ENCODE data around the gene ZNF396.

The ZNF396 gene

DNA sequence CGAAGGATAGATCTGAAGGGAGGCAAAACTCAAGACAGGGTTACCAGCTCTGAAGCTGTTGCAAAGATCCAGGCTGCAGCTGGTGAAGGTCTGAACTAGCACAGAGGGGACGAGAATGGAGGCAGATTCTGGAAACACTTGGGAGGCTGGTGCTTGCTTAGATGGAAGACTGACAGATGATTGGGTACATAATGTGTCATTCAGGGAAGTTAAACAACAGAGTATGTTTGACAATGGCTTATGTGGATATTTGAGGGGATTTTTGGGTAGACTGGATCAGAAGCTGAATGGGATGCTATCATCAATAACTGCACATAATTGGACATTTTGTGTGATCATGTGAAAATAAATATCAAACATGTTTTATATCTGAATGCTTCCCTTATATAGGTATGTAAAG lies 2.3 kb upstream of the ZNF396 start:
- no peak for DNase-seq

DNA sequence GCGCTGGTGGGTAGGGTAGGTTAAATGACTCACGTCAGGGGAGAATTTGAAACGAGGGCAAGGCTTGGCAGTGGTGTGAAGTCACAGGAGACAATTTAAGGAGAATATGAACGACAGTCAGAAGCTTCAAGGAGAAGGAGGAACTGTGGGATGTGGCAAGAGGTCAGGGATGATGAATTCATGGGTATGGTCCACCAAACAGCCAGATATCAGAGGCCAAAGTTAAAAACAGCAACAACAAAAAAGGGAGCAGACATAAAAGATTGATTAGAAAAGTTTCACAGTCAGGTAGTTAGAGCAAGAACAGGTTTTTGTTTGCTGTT lies 1.4 kb upstream of the ZNF396 start:
- DNase-seq = no peak

DNA sequence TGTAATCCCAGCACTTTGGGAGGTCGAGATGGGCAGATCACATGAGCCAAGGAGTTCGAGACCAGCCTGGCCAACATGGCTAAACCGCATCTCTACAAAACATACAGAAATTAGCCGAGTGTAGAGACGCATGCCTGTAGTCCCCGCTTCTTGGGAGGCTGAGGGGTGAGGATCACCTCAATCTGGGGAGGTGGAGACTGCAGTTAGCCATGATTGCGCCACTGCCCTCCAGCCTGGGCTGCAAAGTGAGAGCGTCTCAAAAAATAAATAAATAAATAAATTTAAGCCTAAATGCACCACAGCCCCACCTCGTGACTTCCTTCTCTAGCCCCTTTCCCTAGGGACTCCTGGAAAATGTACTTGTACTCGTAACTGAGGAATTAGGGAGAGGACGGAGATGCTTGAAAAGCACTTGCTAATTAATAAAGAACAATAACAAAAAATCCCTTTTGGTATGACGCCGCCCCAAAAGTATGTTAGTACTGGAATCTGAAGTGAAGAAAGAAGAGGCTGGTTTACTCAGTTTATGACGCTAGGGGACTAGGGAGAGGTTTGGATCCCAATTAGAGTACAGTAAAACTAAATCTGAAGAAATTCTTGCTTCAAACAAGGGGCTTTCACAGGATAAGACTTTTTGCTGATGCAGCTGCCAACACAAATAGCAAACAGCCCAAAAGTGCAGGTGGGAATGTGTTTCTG lies 887 bp upstream of the ZNF396 start:
- no peak for DNase-seq

DNA sequence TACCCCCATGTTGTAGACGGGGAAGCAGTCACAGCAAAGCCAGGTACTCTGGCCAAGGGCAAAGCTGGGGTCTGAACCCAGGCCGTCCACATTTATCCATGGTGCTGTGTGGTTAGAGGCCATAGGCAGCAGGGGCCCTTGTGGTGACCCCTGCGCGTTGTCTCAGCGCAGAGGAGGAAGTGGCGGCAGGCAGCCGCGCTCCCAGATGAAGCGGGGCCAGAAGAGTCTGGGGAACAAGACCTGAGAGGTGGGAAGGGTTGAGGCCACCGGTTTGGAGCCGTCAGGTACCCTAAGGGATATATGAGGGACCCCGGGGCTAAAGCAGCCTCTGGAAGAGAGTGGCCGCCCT lies 770 bp downstream of the ZNF396 start:
- DNase-seq = no peak

DNA sequence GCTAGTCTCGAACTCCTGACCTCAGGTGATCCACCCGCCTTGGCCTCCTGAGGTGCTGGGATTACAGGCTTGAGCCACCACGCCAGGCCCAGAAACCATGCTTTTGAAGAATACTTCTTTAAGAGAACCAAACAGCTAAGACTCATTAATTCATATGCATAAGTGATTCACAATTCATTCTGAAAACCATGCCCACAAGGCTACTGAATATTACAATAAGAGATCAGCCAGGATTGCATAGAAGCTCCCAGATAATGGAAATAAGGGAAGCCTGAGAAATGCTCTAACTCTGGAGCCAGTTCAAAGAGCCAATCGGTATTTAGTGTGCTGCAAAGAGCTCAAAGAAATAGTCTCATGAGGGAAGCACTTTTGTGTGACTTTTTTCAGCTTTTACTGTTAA lies 2.4 kb downstream of the ZNF396 start:
- DNase-seq = no peak

DNA sequence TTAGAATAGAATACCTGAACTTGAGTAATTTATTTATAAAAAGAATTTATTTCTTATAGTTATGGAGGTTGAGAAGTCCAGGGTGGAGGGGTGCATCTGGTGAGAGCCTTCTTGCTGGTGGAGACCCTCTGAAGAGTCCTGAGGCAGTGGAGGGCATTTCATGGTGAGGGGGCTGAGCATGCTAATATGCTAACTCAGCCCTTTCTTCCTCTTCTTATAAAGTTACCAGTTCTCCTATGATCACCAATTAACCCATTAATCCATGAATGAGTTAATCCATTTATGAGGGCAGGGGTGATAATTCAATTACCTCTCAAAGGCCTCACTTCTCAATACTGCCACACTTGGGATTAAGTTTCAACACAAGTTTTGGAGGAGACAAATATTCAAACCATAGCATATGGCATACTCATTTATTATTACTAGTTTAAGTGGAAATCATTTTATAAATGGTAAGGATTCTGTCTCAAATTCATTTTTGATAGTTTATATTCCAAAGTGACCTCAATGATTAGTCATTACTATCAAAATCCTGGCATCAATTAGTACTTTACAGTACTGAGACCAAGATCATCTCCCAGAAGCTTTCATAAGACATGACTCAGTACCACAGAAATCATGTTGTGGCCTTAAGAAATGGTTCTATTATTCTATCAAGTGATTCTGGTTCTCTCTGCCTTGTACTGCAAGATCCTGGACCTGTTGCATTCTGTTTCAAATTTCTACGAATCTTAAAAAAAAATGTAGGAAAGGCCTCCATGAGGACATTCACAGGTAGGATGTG lies 5.5 kb downstream of the ZNF396 start:
- no peak for DNase-seq

DNA sequence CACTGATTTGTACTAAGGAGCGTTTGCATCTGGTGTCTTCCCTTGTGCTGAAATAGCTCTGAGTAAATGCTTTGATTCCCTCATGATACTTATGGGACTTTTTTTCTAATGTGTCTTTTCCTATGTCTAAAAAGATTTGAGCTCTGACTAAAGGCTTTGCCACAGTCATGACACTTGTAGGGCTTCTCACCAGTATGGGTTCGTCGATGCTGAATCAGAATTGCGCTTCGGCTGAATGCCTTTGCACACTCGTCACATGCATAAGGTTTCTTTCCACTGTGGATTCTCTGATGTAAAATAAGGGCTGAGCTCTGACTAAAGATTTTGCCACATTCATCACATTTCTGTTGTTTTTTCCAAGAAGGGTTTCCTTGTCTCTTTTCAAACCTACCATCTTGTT lies 8.0 kb downstream of the ZNF396 start:
- DNase-seq = no peak

DNA sequence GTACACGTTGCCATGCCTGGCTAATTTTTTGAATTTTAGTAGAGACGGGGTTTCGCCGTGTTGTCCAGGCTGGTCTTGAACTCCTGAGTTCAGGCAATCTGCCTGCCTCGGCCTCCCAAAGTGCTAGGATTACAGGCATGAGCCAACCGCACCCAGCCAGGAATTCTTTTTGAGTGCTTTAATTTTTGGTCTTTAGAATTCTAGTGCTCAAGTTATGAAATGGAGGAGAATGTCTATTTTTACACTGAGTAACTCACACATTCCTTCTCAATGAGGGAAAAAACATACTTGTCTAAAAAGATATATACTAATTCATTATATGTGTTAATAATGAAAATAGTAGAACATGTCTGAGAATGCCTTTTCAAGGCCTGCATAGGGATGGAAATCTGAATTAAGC lies 8.5 kb downstream of the ZNF396 start:
- DNase-seq = no peak

DNA sequence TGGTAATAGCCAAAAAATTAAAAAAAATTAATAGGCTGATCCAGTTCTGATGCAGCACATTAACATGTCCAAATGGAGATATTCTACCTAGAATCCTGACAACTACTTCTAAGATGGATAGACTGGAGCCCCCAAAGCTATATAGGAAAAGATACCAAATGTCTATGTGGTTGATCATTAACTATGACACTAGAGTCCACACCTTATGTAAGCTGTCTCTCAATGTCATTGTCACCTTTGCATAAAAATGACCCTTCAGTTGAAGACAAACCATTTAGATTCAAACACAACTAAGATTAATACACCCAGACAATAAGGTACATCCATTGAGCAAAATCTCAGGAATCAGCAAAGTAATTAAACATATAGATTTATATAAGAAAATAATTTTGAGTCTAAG lies 14.6 kb downstream of the ZNF396 start:
- DNase-seq = no peak

DNA sequence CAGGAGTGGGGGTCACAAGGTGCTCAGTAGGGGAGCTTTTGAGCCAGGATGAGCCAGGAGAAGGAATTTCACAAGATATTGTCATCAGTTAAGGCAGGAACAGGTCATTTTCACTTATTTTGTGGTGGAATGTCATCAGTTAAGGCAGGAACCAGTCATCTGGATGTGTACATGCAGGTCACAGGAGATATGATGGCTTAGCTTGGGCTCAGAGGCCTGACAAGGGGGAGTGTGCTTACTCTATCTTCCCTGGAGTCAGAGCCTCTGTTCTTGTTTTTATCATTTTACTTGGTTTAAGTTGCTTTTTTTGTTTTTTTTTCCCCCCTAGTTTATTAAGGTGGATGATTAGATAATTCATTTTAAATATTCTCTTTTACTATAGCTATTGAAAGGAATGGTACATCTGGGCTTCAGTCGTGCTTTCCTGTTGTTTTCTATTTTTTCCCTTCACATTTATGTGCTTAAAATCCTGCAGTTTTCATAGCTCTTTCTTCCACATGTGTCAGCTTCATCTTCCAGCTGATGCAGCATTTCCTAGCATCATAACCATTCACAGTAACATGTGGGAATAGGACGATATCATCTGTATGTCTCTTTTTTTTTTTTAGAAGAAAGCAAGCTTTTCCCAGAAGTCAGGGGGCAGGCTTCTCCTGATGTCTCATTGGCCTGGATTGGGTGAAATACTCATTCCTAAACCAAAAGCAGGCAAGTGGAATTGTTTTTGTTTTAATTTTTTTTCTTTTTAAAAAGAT lies 15.4 kb downstream of the ZNF396 start:
- no peak for DNase-seq

DNA sequence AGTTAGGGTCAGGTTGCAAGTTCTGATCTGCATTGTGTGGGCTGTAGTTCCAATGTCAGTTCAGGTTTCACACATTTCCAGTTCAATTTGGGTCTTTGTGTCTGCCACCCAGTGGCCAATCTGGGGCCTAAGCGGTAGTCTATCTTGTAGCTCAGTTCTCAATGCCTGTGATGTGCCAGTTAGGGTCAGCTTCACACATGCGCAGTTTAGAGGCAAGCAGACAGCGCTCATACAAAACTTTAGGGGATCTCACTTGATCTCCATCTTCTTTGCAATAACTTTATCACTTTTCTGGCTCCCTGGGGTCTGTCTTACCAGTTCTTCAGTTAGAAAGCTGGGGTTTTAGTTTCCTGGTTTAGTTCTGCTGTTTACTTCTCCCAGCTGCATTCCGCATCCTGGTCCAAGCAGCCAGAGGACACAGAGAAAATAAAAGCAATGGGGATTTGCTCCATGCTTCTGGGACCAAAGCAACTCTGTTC lies 22.0 kb downstream of the ZNF396 start:
- peak; percentile 60 for DNase-seq

DNA sequence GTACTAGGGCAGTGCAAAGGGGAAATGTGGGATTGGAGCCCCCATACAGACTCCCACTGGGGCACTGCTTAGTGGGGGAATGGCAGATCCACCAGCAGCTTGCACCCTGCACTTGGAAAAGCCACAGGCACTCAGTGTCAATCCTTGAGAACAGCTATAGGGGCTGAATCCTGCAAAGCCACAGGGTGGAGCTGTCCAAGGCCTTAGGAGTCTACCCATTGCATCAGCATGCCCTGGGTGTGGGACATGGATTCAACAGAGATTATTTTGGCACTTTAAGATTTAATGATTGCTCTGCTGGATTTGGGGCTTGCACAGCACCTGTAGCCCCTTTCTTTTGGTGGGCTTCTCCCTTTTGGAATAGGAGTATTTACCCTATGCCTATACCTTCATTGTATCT lies 24.4 kb downstream of the ZNF396 start:
- DNase-seq = no peak

DNA sequence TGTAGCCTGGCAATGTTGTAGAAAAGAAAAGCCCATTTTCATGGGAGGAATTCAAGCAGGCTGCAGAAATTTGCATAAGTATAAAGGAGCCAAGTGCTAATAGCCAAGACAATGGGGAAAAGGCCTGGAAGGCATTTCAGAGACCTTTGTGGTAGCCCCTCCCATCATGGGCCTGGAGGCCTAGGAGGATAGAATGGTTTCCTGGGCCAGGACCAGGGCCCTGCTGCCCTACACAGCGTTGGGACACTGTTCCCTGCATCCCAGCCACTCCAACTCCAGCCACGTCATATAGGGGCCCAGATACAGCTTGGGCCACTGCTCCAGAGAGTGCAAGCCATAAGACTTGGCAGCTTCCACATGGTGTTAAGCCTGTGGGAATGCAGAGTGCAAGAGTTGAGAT lies 24.9 kb downstream of the ZNF396 start:
- no peak for DNase-seq

DNA sequence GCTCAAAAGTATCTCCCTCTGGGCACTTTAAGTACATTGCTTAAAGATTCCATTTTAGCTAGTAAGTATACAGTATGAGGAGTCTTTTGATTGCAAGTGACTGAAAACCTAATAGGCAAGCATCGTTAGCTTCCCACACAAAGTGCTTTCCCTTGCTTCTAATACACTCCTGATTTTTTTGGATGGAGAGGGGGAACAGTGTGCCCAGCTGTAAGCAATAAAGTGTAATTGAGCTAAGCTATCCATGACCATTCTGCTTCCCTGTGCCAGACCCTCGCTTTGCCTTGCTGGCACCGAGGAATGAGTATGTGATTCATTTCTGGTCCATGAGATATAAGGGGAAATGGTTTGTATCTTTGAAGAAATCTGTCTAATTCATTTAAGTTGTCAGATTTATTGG lies 29.1 kb downstream of the ZNF396 start:
- DNase-seq = no peak

DNA sequence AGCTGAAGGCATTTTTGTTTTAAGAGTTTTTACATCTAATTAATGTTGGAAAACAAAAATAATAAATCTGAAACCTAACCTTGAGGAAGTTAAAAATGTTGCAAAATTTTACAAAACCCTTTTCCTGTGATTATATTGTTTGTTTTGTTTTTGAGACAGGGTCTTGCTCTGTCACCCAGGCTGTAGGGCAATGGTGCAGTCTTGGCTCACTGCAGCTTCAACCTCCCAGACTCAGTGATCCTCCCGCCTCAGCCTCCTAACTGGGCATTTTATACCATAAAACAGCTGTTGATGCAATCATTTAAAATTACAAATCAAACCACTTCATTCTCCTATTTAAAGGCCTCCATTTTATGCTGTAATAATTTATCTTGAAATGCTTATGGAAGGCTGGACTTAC lies 31.2 kb downstream of the ZNF396 start:
- no peak for DNase-seq

DNA sequence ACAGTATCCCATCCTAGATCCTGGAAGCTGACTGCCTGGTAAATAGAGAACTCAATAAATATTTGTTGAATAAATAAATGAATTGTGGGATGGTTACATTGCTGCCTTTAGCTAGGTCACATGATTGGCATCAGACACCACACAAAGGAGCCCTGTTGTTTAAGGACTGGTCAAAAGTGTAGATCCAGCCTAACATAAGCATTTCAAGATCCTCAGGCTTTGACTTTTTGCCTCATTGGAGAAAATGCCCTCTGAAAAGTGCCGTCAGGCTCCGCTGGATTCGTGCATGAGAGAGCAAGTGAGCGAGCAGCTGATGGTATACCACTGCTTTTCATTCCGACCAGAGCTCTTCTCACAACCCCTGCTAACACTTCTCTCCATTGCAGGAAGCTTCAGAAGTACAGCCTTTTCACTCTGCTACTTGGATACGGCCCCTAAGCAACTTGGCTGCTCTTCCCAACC lies 31.6 kb downstream of the ZNF396 start:
- no peak for DNase-seq

DNA sequence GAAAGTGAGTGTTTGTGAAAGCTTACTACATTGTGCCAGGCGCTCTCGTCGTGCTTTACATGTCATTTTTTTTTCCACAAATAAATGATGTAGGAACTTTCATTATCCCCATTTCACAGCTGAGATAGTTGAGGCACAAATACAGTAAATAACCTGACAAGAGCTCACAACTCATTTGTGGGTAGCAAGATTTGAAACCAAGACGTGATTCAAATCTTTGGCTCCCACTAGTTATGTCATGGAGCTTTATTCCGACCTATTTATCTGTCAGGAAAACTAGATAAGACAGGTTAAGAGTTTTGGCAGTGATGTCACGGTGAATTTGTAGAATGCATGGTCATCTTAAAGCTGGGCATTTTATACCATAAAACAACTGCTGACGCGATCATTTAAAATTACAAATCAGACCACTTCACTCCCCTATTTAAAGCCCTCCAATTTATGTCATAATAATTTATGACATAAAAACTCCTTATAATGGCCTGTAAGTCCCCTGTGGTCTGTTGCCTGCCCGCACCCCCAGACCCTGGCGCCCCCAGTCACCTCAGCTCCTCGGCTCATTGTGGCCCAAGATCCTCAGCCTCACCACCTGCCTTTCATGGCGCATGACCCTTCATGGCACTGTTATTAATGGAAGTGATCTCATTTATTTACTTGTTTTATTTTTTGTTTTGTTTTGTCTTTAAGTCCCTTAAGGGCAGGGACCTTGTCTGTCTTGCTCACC lies 32.2 kb downstream of the ZNF396 start:
- DNase-seq = no peak

DNA sequence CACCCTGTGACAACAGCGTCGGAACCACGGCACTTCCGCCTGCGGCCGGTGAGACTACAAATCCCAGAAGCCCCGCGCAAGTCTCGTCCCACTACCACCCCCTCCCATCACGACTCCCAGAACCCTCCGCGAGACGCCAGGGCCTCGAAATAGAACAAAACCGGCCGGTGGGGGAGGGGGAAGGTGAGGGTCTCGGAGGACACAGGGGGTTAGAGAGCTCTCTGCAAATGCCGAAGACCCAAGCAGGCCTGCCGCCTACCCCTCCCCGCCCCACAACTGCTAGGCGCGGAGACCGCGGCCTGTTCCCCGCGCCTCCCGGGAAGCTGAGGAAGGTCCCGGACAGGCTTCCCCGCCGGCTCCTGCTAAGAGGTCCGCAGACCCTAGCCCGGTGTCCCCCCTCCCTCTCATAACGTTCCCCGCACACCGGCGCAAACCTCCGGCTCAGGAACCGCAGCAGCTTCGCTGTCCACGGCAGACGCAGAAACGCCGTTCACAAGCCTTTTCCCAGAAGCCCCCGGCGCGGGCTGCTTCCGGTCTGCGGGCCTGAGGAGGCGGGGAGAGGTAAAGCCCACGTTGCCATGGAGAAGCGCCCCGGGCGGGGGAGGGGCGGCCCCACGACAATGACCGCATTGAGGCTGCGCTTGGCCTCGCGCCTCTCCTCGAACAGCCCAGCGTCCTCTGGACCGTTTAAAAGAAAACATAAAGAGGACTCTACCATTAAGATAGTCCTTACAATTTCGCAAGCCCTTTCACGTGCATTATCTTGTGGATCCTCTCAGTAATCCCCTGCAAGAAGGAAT lies 33.0 kb downstream of the ZNF396 start, which contains the start of gene ZNF24:
Gene ZNF24 (minus strand): TSS at position 485 of the 800 bp plus-strand sequence. CDS start 3,770 bp downstream, outside the sequence.
- peak; percentile 89 for DNase-seq

DNA sequence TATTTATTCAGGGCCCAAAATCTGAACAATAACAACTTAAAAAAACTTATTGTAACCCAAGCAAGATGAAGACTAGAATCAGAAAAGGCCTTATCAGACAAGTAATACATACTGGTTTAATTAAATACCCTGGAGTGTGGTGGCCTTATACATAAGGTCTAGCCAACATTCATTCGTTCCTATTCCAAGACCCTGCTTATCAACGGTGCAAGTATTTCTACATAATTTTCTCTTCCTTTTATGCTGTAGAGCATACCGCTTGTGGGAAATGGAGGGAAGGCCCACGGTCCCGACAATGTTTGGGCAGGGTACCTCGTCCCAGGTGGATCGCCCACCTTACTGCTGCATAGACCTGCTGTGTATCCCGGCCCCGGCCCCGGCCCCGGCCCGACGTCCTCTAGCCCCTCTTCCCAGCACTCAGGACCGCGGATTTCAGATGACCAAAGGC lies 33.6 kb downstream of the ZNF396 start:
- no peak for DNase-seq

DNA sequence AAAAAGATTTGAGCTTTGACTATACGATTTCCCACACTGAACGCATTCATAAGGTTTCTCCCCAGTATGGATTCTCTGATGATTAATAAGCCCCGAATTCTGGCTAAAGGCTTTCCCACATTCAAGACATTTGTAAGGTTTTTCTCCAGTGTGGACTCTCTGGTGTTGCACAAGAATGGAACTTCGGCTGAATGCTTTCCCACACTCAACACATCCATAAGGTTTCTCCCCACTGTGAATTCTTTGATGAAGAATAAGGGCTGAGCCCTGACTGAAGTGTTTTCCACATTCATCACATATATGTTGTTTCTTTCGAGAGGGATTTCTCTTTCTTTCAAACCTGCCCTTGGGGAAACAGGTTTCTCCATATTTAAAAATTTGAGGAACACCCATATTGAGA lies 39.9 kb downstream of the ZNF396 start:
- DNase-seq = no peak

DNA sequence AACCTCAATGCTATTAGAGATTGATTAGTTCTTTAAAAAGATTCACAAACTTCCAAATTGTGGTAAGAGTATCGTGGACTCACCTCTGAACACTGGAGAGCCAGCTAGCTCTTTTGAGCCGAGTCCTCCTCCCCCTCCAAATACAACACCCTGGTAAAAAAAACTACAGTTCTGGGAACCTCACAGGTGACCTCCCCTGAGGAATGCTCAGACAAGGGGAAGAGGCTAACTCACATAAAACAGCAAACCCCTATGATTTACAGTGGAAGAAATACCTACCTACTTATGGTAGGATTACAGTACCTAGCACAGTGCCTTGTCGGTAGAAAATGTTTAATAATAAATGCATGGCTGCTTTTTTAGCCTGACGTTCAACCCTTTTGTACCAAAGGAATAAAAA lies 41.3 kb downstream of the ZNF396 start:
- DNase-seq = no peak

DNA sequence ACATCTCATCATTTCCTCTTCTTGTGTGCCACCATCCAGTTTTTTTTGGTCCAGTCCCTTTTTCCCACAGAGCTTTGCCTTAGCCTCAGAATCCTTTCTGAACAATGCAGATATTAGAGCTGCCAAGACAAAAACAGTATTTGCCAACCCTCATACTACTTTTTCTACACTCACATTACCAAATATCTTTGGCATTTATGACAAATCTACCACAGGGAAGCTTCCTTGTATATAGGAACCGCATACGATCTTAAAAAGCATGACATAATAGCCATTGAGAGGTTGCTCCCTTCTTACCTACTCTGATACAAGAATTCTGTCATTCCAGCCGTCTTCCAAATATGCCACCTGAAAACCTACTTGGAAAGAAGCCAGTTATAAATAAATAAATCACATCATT lies 42.3 kb downstream of the ZNF396 start:
- no peak for DNase-seq
